ENCODE measurements around the gene CLPSL2. TPM values are rescaled to one million over a fixed set of nuclear protein-coding genes. Genes with fewer than 3 reads are reported as not detected.
A peak's percentile ranks its signal among the peaks of the same experiment; 100 is the strongest.

The CLPSL2 gene
- total and polyA plus RNA-seq, 2 donors (not counting 1 experiment from before 2014, with no cell fraction given): not detected

- no peaks in the 10 kb centered on the region for H4K20me1 ChIP-seq (ENCODE audit: control insufficient read depth, insufficient read depth, low read length, poor library complexity, severe bottlenecking)
- no peak overlapping the region for H2AFZ ChIP-seq (ENCODE audit: insufficient read depth, low read depth, low read length, poor library complexity, severe bottlenecking)
- Mint-ChIP-seq H3K27me3 (no peaks in the 10 kb centered on the region), H3K27ac (no peak overlapping the region), H3K4me3 (no peak overlapping the region), H3K9me3 (ENCODE audit: insufficient read depth) (no peaks in the 10 kb centered on the region), H3K4me1 (peaks cover 36% of the 10 kb centered on the region)
- no peak for ATAC-seq (ENCODE audit: low read depth)
- H3K27me3 ChIP-seq (replicated peaks in 1 of 4; ENCODE audit: control extremely low read depth in 1 of 4, control insufficient read depth in 3 of 4, insufficient read depth in 4 of 4, low read length in 3 of 4): no peaks in the 10 kb centered on the region
- POLR2A ChIA-PET: interaction anchor here (0.6 kb wide), 1 partner anchor 38 kb away, joined by 4 read pairs; no protein-coding TSS in a partner anchor
- no peaks in the 10 kb centered on the region for H3K9me3 ChIP-seq (ENCODE audit: control extremely low read depth in 1 of 3, control insufficient read depth in 2 of 3, insufficient read depth in 1 of 3, low read length in 2 of 3)
- WGBS (ENCODE audit: insufficient coverage): 100% methylated on average over 2 of the region's 3 CpGs
- no peak overlapping the region for H3K4me2 ChIP-seq (replicated peaks; ENCODE audit: low read depth, low read length, poor library complexity, severe bottlenecking)
- H3K79me2 ChIP-seq (ENCODE audit: control insufficient read depth, insufficient read depth, low read length): no peaks in the 10 kb centered on the region
- peaks cover 21 to 34% of the 10 kb centered on the region in 2 donors for H3K4me1 ChIP-seq (ENCODE audit: control insufficient read depth in 2 of 2, insufficient read depth in 2 of 2, low read length in 2 of 2)
- no peak for TF ChIP-seq CTCF (IDR thresholded peaks at IDR 0.05)
- TF ChIP-seq EZH2 (IDR thresholded peaks at IDR 0.05; ENCODE audit: borderline replicate concordance, insufficient read depth, low read depth, low read length, poor library complexity, severe bottlenecking): no peak
- no peak overlapping the region for H3K4me3 ChIP-seq (ENCODE audit: control extremely low read depth in 1 of 5, extremely low read depth in 1 of 5, insufficient read depth in 1 of 5, low read depth in 2 of 5, low read length in 4 of 5)
- intact Hi-C loops (cut with micrococcal nuclease): no loop called here
- H3K9ac ChIP-seq (ENCODE audit: low read length): no peak overlapping the region
- CTCF ChIA-PET: interaction anchor here (0.8 to 12.6 kb wide), 20 partner anchors 8 to 439 kb away, joined by 3 to 369 read pairs (median 10); partner anchors contain the start of genes DEF6 and MAPK14
- no peak overlapping the region for H3K27ac ChIP-seq (ENCODE audit: low read length in 2 of 2)
- DNase-seq: no peak
- no peaks in the 10 kb centered on the region for H3K36me3 ChIP-seq (replicated peaks in 1 of 2; ENCODE audit: control extremely low read depth in 1 of 2, control insufficient read depth in 1 of 2, extremely low read depth in 1 of 2, insufficient read depth in 2 of 2, low read length in 1 of 2)
Measured at GRCh38 chr6:35735452-35735851, 40.9 kb upstream of the CLPSL2 start.

GRCh38 chr6:35736253-35736894, 40.0 kb upstream of the CLPSL2 start:
- TF ChIP-seq EZH2 (IDR thresholded peaks at IDR 0.05; ENCODE audit: borderline replicate concordance, insufficient read depth, low read depth, low read length, poor library complexity, severe bottlenecking): no peak
- peak; percentile 91 for TF ChIP-seq CTCF (IDR thresholded peaks at IDR 0.05)
- Histone ChIP-seq H3K36me3 (replicated peaks in 1 of 2; ENCODE audit: control extremely low read depth in 1 of 2, control insufficient read depth in 1 of 2, extremely low read depth in 1 of 2, insufficient read depth in 2 of 2, low read length in 1 of 2) (no peaks in the 10 kb centered on the region), H3K4me2 (replicated peaks; ENCODE audit: low read depth, low read length, poor library complexity, severe bottlenecking) (peak overlapping the region; percentile 27), H3K9me3 (ENCODE audit: control extremely low read depth in 1 of 3, control insufficient read depth in 2 of 3, insufficient read depth in 1 of 3, low read length in 2 of 3) (no peaks in the 10 kb centered on the region), H3K4me3 (ENCODE audit: control extremely low read depth in 1 of 5, extremely low read depth in 1 of 5, insufficient read depth in 1 of 5, low read depth in 2 of 5, low read length in 4 of 5) (no peak overlapping the region), H3K9ac (ENCODE audit: low read length) (no peak overlapping the region), H3K4me1 (ENCODE audit: control insufficient read depth in 2 of 2, insufficient read depth in 2 of 2, low read length in 2 of 2) (peaks cover 14 to 27% of the 10 kb centered on the region in 2 donors), H3K27ac (ENCODE audit: low read length in 2 of 2) (no peak overlapping the region), H3K27me3 (replicated peaks in 1 of 4; ENCODE audit: control extremely low read depth in 1 of 4, control insufficient read depth in 3 of 4, insufficient read depth in 4 of 4, low read length in 3 of 4) (no peaks in the 10 kb centered on the region), H2AFZ (ENCODE audit: insufficient read depth, low read depth, low read length, poor library complexity, severe bottlenecking) (peak overlapping the region; percentile 48), H3K79me2 (ENCODE audit: control insufficient read depth, insufficient read depth, low read length) (no peaks in the 10 kb centered on the region), H4K20me1 (ENCODE audit: control insufficient read depth, insufficient read depth, low read length, poor library complexity, severe bottlenecking) (no peaks in the 10 kb centered on the region)
- POLR2A ChIA-PET: interaction anchor here (0.6 to 0.7 kb wide), 2 partner anchors 118 to 146 kb away, joined by 3 read pairs; no protein-coding TSS in a partner anchor
- 59% methylated on average over 3 of the region's 8 CpGs for WGBS (ENCODE audit: insufficient coverage)
- no peak overlapping the region for H3K4me3 Mint-ChIP-seq
- H3K4me1 Mint-ChIP-seq: peaks cover 29% of the 10 kb centered on the region
- H3K27me3 Mint-ChIP-seq: no peaks in the 10 kb centered on the region
- no peaks in the 10 kb centered on the region for H3K9me3 Mint-ChIP-seq (ENCODE audit: insufficient read depth)
- ATAC-seq (ENCODE audit: low read depth) (peak; percentile 9), DNase-seq (peak; percentile 88)
- intact Hi-C loops (cut with micrococcal nuclease): no loop called here
- peak overlapping the region; percentile 67 for H3K27ac Mint-ChIP-seq
- CTCF ChIA-PET: interaction anchor here (0.6 to 12.6 kb wide), 60 partner anchors 9 to 624 kb away, joined by 3 to 369 read pairs (median 4); partner anchors contain the start of genes DEF6 and MAPK14
